Colon (tissue), 2 donors: Measurements from ENCODE around the gene FLII.
"Not testable (repeated sequence)": the region's sequence is repeated elsewhere in the genome, so short reads cannot be mapped to it uniquely, and the experiment has no call there.

Experiments
- FAIRE-seq: peaks from 2 replicates; lab custom pipeline; 2012; peaks lifted over from hg19 to GRCh38; lab: Jason Lieb, UNC
- donor health status: control.
- donor health status: control.

Gene FLII

DNA sequence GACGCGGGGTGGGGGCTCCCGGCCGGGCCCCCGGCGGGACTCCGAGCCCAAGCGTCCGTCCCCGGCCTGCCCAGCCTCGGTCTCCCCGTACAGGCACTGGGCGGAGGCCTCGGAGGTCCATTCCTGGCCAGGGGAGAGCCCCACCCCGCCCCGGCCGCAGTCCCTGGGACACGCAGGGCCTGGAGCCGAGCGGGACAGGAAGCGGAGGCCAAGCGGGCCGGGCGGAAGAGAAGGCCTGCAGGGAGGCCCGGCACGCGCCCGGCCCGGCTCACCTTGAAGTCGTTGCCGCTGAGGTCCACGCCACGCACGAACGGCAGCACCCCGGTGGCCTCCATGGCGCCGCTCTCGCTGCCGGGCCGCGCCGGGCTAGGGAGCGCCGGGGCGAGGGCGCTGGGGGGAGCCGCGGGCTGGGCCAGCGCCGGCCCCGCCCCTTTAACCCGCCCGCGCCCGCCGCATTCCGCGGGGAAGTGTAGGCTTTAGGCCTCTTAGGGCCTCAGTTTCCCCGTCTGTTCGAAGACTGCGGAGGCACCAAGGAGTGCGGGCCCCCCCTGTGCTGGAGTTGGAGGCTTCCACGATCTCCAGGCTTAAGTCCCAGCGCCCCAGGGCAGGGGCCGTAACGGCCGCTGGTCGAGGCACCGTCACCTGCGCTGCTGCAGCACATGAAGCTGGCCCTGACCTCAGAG, at the start of gene FLII:
Gene FLII, minus strand, starts transcription at position 383 of the 683 bp plus-strand sequence. Its CDS starts 48 bp downstream, at position 335.
- FAIRE-seq, result no peak

GRCh38 chr17:18303206-18303605, 44.7 kb upstream of the FLII start:
- not testable (repeated sequence) for FAIRE-seq

GRCh38 chr17:18300725-18301480, 42.4 kb upstream of the FLII start:
- FAIRE-seq, result no peak

- FAIRE-seq, result not testable (repeated sequence)
Measured at GRCh38 chr17:18298061-18298460, 39.5 kb upstream of the FLII start.

DNA sequence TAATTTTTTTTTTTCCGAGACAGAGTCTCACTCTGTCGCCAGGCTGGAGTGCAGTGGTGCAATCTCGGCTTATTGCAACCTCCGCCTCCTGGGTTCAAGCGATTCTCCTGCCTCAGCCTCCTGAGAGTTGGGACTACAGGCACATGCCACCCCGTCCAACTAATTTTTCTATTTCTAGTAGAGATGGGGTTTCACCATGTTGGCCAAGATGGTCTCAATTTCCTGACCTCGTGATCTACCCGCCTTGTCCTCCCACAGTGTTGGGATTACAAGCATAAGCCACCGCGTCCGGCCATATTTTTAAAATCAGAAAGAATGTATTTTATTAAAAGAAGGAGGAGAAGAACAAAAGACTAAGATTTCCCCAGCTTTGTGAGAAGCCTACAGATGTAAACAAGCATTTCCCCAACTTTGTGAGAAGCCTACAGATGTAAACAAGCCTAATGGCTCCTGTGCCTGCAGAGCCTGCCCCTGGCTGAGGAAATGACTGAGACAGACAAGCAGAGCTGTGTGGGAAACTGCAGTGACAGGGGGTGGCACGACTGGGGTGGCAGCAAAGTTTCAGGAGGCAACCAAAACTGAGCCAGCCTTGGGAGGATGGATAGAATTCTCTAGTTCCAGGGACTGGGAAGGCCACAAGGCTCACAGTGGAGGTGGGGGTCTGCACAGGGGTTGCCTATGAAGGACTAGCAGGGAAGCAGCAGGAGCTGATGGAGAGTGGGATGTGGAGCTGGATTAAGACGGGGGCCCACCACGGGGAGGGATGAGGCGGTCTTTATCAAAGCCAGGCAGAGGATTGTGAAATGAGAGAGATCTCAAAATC, 33.4 kb upstream of the FLII start:
- FAIRE-seq, result no peak

GRCh38 chr17:18285296-18285695, 26.8 kb upstream of the FLII start:
- no peak for FAIRE-seq

GRCh38 chr17:18281788-18282187, 23.2 kb upstream of the FLII start:
- FAIRE-seq, result no peak

DNA sequence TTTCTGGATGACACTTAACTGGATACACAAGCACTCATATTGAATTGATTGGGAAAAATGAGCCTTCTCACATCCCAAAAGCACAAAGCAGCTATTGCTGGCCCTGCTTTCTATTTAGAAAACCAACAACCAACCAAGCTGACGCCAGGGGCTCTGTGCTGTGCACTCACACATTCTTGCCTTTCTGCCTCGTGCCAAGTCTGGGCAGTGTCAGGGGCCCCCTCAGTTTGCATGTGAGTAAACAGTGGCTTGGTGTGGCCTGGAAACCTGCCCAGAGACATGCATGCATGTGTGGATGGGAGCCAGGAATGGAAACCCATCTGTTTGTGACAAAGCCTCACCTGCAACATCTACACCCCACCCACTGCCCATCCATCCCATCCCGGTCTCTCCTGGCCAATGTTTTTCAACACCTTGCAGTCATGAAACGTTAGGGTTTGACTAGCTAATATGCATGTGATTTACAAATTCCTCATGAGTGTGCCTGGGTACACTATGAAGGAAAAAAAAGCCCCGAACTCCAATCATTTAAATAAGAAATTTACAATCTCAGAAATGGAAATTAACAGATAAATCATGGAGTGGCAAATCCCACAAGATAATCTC, 22.3 kb upstream of the FLII start:
- no peak for FAIRE-seq

- no peak for FAIRE-seq
Measured at GRCh38 chr17:18280249-18280648, 21.7 kb upstream of the FLII start.

- FAIRE-seq, result no peak
Measured at GRCh38 chr17:18278867-18279266, 20.3 kb upstream of the FLII start.

GRCh38 chr17:18277076-18277475, 18.5 kb upstream of the FLII start:
- FAIRE-seq, result no peak

DNA sequence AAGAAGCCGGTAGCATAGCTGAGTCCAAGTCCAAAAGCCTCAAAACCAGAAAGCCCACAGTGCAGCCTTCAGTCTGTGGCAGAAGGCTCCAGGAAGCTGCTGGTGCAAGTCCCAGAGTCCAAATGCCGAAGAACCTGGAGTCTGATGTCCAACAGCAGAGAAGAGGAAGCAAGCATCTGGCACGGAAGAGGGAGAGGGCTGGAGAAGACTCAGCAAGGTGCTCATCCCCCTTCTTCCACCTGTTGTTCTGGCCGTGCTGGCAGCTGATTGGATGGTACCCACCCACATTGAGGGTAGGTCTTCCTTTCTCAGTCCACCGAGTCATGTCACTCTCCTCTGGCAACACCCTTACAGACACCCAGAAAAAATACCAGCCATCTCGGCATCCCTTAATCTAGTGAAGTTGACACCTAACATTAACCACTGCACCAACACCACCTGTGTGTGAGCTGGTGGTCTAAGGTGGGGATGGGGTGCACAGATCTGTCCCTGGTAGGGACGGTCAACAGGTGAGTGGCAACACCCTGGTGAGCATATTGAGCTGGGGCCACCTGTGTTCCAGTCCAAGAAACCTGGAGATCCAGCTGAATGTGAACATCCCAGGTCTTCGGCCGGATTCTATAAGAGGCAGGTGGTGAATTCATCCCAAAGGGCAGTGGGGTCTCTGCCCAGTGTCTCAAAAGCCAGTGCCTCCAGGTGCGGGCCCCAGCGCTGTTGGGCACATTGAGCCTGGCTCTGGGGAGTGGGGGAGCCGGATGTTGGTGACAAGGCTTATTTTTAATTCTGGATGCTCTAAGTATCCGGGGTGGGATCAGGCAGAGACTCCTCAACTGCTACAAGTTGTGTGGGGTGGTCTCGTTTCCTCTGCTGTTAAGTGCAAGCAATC, 11.8 kb upstream of the FLII start:
- FAIRE-seq, result no peak

- FAIRE-seq, result no peak
Measured at GRCh38 chr17:18267927-18268711, 9.6 kb upstream of the FLII start.

DNA sequence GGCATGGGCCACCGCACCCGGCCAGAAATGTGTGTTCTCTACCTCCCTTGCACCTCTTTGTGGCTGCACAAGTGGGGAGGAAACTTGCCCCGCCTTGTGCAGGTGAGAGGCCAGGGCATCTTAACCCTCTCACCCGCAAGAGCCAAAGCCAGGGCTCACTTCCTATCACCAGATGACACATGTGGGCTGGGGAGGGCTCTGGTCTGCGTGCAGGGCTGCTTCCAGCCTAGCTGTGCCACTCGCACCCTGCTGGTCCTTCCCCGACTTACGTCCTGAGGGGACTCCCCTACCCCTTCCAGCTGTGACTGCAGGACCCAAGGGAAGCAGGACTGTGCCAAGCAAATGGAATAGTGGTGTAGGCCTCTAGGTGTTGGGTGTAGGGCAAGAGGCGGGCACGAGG, 8.8 kb upstream of the FLII start:
- no peak for FAIRE-seq

GRCh38 chr17:18263885-18264682, 5.5 kb upstream of the FLII start:
- FAIRE-seq, result no peak

GRCh38 chr17:18262641-18263040, 4.1 kb upstream of the FLII start:
- FAIRE-seq, result no peak

GRCh38 chr17:18262111-18262510, 3.6 kb upstream of the FLII start:
- no peak for FAIRE-seq

DNA sequence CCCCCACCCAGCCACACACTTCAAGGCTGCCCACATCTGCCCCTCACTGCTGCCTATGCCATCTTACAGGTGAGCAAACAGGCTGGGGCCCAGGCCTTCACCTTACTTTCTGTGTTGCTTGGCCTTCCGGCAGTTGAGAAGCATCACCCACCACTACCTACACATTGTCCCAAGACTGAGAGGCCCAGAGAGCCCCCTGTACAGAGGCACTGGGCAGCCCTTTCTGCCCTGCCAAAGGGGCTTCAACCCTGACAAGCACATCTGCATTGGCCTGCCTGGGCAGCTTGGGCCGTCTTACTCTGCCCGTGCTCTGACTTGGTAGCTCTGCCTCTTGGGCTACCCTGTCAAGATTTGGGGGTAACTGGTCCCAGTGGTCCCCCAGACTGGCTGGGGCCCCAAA, 3.1 kb upstream of the FLII start:
- no peak for FAIRE-seq

GRCh38 chr17:18261146-18261515, 2.6 kb upstream of the FLII start:
- FAIRE-seq, result no peak
